Muscle layer of duodenum (tissue), 2 donors: ENCODE measurements around the gene PABPN1L.
"Not testable (repeated sequence)": the region's sequence is repeated elsewhere in the genome, so short reads cannot be mapped to it uniquely, and the experiment has no call there.

ENCODE experiments used
- H3K27ac ChIP-seq: one replicate; pipeline ENCODE4 v1.7.0; 2013; ENCODE audit warnings: mild to moderate bottlenecking, low read length
- H3K27me3 ChIP-seq: one replicate; pipeline ENCODE4 v1.7.0; 2013; ENCODE audit warnings: low read depth, mild to moderate bottlenecking, control low read depth, low read length
- H3K36me3 ChIP-seq, 2 donors: one replicate each; pipeline ENCODE4 v1.7.0; 2013; ENCODE audit warnings: low read length in 2 of 2, control low read depth in 1 of 2, mild to moderate bottlenecking in 1 of 2; ENCODE audit not compliant: insufficient read depth in 2 of 2, control insufficient read depth in 1 of 2
- H3K4me1 ChIP-seq, 2 donors: one replicate each; pipeline ENCODE4 v1.7.0; 2013; ENCODE audit warnings: low read length in 2 of 2, mild to moderate bottlenecking in 2 of 2, control low read depth in 1 of 2, moderate library complexity in 1 of 2; ENCODE audit not compliant: insufficient read depth in 2 of 2, control insufficient read depth in 1 of 2
- H3K4me3 ChIP-seq, 2 donors: one replicate each; pipeline ENCODE4 v1.7.0; 2013; ENCODE audit warnings: low read length in 2 of 2, low read depth in 1 of 2, mild to moderate bottlenecking in 1 of 2
- H3K9me3 ChIP-seq, 2 donors: one replicate each; pipeline ENCODE4 v1.7.0; 2013; ENCODE audit warnings: low read length in 2 of 2, control low read depth in 1 of 2, mild to moderate bottlenecking in 1 of 2; ENCODE audit not compliant: control insufficient read depth in 1 of 2
- donor health status: healthy.

The PABPN1L gene

DNA sequence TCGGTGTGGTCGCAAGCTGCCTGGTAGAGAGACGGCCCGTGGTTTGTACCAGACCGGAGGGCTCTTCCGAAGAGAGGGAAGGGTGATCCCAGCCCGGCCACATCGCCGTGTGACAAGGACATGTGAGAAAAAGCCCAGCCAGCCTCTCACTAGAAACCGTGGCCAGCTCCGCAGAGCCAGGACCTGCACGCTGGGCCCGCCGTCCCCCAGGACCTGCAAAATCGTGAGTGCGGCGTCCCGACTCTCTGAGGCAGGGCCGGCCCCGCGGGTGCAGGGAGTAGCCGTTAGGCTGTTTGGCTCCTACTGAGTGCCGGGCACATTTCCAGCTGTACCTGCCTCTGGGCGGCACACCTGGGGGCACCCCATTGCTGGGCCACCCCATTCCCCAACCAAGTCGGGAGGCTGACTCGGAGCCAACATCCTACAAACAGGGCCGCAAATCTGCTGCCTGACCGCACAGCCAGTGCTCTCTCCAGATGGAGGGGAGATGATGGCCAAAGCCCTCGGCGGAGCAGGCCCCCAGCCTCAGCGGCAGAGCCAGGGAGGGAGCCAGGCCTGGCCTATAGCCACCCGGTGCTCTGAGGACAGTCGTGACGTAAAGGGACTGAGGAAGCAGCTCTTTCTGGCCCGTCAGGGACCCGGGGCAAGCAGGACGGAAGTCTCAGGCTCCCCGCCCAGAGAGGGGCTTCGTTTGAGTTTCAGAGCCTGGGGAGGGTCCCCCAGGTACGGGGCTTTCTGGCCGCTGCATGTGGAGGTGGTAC lies 33.6 kb upstream of the PABPN1L start:
- Histone ChIP-seq H3K4me3 (no peak overlapping the region), H3K9me3 (no peaks in the 10 kb centered on the region), H3K27me3 (no peaks in the 10 kb centered on the region), H3K4me1 (no peaks in the 10 kb centered on the region), H3K27ac (no peak overlapping the region), H3K36me3 (peaks cover 0 to 6% of the 10 kb centered on the region in 2 donors)

DNA sequence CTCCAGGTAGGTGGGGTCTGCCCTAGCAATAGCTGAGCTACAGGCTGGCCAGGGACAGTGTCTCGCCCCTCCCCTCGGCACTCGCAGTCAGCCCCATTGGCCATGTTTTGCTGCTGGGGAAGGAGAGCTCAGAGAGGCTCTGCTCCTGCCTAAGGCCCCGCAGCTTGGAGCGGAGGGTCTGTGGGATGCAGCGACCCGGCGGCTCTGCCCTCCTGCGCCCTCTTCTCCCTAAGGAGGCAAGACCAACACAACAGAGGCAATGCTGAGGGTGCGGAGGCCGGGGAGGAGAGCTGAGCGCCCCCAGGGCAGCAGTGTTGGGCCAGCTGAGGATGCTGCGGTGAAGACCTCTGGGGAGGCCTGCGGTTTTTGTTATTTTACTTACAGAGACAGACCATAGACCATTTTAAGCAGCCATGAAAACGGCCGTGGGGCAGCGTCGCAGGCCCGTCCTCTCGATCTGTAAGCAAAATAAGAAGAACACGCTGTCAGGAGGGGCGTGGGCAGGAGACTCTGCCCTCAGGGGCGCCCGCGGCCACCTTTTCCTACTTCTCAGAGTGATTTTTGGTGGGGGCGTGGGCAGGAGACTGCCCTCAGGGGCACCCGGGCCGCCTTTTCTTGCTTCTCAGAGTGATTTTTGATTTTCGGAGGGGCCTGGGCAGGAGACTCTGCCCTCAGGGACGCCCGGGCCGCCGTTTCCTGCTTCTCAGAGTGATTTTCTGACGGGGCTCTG lies 31.4 kb upstream of the PABPN1L start:
- H3K9me3 ChIP-seq: no peaks in the 10 kb centered on the region
- no peaks in the 10 kb centered on the region for H3K4me1 ChIP-seq
- H3K27ac ChIP-seq: no peak overlapping the region
- peaks cover 0 to 6% of the 10 kb centered on the region in 2 donors for H3K36me3 ChIP-seq
- no peaks in the 10 kb centered on the region for H3K27me3 ChIP-seq
- no peak overlapping the region for H3K4me3 ChIP-seq

DNA sequence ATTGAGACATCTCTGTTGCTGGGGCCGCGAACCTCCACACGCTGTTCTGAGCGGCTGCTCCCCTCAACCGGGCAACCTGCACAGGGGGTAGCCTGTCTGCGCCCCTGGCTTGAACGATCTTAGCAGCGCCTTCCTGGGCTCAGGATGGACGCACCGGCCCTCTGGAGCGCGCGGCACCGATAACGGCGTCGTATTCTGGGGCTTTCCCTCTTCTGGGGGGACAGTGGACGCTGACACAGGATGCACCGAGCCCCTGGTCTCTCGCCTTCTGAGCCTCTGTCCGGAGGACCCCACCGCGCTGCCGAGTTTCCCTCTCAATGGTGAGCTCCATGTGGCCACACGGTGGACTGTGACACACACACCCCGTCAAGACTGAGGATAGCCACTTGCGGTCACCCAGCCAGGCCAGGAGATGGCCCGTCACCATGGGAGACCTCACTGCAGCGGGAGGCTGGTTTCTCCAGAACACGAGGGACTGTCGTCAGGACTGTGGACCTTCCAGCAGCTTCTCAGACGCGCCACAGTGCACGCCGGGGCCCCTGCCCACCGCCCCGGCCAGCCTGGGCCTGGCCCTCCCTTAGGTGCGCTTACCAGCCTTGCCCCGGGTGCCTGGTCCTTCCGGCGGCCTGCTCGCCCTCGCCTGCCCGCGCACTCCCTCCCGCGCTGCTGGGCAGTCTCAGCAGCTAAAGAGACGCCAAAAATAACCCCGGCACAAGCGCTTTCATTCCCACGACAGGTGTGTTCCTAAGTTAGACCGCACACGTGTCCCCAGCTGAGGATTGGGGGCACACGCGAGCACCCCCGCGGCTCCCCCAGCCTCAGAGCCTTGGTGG lies 30.0 kb upstream of the PABPN1L start:
- Histone ChIP-seq H3K27me3 (no peaks in the 10 kb centered on the region), H3K27ac (no peak overlapping the region), H3K4me1 (no peaks in the 10 kb centered on the region), H3K36me3 (peaks cover 0 to 12% of the 10 kb centered on the region in 2 donors), H3K9me3 (no peaks in the 10 kb centered on the region), H3K4me3 (no peak overlapping the region)

DNA sequence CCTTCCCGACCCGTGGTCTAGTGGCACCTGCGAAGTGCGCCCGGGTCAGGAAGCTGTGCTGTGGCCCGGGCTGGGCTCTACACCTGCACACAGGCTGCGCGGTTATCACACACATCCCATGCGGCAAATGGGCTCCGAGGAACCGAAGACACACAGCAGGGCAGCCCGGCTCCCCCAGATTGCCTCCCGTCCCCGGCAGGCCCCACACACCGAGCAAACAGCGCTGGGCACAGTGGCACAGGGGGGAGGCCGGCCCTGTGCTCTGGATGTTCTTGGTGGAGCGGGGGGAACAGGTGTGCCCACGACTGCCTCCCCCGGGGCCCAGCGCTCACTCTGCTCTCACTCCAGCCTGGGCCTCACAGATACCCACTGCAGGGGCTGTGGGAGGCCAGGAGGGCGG lies 28.9 kb upstream of the PABPN1L start:
- Histone ChIP-seq H3K4me1 (no peaks in the 10 kb centered on the region), H3K9me3 (no peaks in the 10 kb centered on the region), H3K27ac (no peak overlapping the region), H3K4me3 (no peak overlapping the region), H3K27me3 (no peaks in the 10 kb centered on the region), H3K36me3 (peaks cover 0 to 15% of the 10 kb centered on the region in 2 donors)

DNA sequence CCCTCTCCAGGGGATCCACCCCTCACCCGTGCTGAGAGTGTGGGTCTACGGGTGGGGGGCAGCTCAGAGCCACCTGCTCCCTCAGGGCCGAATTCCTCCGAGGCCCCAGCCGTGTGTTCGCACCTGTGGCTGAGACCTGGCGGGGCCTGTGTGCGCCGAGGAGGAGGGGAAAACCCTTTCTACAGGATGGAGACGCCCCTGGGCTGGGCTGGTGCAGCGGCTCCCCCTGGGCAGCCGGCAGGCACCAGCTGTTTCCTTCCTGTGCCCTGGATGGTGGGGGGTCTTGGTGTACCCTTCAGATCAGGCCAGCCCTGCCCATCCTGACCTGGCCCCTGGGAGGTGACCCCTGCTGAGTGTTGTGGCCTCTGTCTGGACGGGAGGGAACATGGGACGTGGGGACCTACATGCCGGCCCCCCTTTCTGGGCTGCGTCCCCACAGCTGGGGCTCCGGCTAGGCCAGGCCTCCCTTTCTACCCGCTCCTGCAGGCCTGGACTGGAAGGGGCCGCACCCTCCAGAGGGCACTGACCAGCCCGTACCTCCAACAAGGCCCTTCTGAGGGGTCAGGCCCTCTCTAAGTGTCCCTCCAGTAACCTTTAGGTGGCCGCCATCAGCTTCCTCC lies 28.3 kb upstream of the PABPN1L start:
- Histone ChIP-seq H3K9me3 (no peaks in the 10 kb centered on the region), H3K4me1 (no peaks in the 10 kb centered on the region), H3K27me3 (no peaks in the 10 kb centered on the region), H3K36me3 (peaks cover 0 to 17% of the 10 kb centered on the region in 2 donors), H3K4me3 (no peak overlapping the region), H3K27ac (no peak overlapping the region)

DNA sequence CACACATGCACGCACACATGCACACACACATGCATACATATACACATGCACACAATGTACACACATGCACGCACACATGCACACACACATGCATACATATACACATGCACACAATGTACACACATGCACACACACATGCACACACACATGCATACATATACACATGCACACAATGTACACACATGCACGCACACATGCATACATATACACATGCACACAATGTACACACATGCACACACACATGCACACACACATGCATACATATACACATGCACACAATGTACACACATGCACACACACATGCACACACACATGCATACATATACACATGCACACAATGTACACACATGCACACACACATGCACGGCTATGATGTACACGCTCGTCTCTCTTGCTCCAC lies 27.8 kb upstream of the PABPN1L start:
- not testable (repeated sequence) for H3K9me3 ChIP-seq

DNA sequence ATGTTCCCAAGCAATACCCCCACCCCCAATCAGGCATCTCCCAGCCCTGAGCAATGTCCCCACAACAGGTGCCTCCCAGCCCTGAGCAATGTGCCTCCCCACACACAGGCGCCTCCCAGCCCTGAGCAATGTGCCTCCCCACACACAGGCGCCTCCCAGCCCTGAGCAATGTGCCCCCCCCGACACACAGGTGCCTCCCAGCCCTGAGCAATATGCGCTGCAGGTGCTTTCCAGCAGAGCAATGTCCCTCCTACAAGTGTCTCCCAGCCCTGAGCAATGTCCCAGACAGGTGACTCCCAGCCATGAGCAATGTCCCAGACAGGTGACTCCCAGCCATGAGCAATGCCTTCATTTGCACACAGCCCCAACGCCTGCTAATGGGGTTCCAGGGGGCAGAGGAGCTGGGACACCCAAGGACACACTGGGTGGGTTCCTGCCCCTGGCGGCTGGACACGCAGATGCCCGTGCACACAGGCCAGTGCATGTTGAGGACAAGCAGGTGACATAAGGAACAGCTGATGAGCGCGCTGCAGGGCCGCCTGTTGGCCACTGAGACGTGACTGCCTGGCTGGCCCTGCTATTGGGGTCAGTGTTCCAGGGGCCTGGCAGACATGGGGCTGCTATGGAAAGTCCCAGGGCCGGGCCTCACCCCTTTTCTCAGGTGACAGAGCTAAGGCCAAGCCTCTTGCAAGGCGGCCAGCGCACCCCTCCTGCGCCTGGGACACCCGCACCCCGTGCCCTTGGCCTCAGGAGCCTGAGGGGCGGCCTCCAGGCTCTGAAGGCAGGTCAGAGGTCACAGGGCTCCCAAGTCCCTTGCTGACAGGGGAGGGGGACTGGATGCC lies 26.9 kb upstream of the PABPN1L start:
- Histone ChIP-seq H3K27ac (no peak overlapping the region), H3K27me3 (no peaks in the 10 kb centered on the region), H3K4me1 (no peaks in the 10 kb centered on the region), H3K36me3 (peaks cover 0 to 18% of the 10 kb centered on the region in 2 donors), H3K4me3 (no peak overlapping the region), H3K9me3 (no peaks in the 10 kb centered on the region)

More for the DNA sequence above, 27.8 kb upstream of the PABPN1L start:
- not testable (repeated sequence) for H3K4me1 ChIP-seq, H3K27me3 ChIP-seq, H3K27ac ChIP-seq, H3K4me3 ChIP-seq
- H3K36me3 ChIP-seq: peaks cover 0 to 18% of the 10 kb centered on the region in 2 donors

DNA sequence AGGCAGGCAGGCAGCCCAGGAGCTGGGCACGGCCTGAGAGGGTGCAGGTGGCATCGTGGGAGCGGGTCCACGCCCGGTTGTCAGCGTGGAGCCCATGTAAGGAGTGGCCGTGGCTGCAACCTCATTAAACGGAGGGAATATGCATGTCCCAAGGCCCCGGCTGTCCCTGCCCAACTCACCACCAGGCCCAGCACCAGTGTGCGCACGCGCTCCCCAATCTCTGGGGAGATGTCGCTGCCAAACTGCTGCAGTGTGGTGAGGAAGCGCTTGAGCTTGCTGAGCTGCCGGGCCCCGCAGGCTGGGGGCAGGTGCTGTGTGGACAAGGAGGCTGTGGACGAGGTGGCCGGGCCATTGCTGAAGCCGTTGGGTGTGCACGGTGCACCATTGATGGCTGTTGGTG lies 25.6 kb upstream of the PABPN1L start:
- H3K9me3 ChIP-seq: no peaks in the 10 kb centered on the region
- peaks cover 0 to 4% of the 10 kb centered on the region in 2 donors for H3K4me1 ChIP-seq
- no peaks in the 10 kb centered on the region for H3K27me3 ChIP-seq
- H3K4me3 ChIP-seq: no peak overlapping the region
- peaks cover 0 to 17% of the 10 kb centered on the region in 2 donors for H3K36me3 ChIP-seq
- H3K27ac ChIP-seq: no peak overlapping the region

DNA sequence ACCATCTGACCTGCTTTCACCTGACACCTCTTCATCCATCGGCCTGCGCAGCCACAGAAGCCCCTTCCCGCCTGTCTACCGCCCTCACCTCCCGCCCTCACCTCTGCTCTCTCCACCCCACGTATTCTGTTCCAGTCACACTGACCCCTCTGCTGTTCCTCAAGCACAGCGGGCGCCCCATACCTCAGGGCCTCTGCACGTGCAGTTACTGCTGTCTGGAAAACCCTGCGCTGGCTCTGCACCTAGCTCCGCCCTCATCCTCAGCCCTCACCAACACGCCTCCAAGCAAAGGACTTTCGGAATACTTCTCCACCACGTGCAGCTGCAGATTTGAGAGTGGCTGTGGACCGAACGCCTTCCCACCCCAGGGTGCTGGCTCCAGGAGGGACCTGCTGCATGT lies 24.6 kb upstream of the PABPN1L start:
- peaks cover 0 to 16% of the 10 kb centered on the region in 2 donors for H3K36me3 ChIP-seq

DNA sequence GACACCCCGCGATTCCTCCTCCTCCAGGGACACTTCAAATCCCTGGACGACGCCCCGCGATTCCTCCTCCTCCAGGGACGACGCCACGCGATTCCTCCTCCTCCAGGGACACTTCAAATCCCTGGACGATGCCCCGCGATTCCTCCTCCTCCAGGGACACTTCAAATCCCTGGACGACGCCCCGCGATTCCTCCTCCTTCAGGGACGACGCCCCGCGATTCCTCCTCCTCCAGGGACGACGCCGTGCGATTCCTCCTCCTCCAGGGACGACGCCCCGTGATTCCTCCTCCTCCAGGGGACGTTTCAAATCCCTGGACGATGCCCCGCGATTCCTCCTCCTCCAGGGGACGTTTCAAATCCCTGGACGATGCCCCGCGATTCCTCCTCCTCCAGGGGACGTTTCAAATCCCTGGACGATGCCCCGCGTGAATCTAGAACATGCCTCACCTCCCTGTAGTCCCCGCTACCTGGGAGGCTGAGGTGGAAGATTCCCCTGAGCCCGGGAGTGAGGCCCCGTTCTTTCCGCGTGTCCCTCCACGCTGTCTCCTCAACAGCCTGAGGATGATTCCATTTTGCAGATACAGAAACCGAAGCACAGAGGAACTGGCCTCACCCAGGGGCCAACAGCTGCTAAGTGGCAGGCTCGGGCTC lies 23.4 kb upstream of the PABPN1L start:
- H3K27ac ChIP-seq, H3K4me3 ChIP-seq, H3K4me1 ChIP-seq, H3K27me3 ChIP-seq, H3K9me3 ChIP-seq: not testable (repeated sequence)
- H3K36me3 ChIP-seq: peaks cover 0 to 18% of the 10 kb centered on the region in 2 donors

More for the DNA sequence above, 24.6 kb upstream of the PABPN1L start:
- Histone ChIP-seq H3K4me3 (no peak overlapping the region), H3K9me3 (no peaks in the 10 kb centered on the region), H3K27me3 (no peaks in the 10 kb centered on the region), H3K4me1 (peaks cover 0 to 4% of the 10 kb centered on the region in 2 donors), H3K27ac (no peak overlapping the region)
